ENCODE data around the gene CDHR4. TPM values are rescaled to one million over a fixed set of nuclear protein-coding genes. Genes with fewer than 3 reads are reported as not detected.

The CDHR4 gene
- total RNA-seq, 4 donors from 2014 or later = not detected

DNA sequence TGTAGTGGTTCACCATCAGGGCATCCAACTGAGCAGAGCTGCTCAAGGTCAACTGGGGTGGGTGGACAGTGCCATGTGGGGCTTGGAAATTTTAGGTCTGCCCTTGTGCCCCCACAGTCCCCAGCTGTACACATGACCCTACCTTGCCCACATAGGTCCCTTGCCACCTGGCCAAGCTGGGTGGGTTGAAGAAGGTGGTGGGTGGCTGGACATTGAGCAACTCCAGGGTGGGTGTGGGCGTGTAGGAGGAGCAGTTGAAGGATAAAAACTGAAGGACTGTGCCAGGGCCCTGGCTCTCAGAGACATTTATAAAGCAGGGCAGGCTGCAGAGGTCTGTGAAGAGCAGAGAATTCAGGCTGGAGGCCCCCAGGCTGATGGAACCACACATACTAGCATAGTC is 568 bp downstream of the CDHR4 start:
- TF ChIP-seq, protein P1, sequence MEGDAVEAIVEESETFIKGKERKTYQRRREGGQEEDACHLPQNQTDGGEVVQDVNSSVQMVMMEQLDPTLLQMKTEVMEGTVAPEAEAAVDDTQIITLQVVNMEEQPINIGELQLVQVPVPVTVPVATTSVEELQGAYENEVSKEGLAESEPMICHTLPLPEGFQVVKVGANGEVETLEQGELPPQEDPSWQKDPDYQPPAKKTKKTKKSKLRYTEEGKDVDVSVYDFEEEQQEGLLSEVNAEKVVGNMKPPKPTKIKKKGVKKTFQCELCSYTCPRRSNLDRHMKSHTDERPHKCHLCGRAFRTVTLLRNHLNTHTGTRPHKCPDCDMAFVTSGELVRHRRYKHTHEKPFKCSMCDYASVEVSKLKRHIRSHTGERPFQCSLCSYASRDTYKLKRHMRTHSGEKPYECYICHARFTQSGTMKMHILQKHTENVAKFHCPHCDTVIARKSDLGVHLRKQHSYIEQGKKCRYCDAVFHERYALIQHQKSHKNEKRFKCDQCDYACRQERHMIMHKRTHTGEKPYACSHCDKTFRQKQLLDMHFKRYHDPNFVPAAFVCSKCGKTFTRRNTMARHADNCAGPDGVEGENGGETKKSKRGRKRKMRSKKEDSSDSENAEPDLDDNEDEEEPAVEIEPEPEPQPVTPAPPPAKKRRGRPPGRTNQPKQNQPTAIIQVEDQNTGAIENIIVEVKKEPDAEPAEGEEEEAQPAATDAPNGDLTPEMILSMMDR (IDR thresholded peaks at IDR 0.05; ENCODE audit: low read depth) = no peak

DNA sequence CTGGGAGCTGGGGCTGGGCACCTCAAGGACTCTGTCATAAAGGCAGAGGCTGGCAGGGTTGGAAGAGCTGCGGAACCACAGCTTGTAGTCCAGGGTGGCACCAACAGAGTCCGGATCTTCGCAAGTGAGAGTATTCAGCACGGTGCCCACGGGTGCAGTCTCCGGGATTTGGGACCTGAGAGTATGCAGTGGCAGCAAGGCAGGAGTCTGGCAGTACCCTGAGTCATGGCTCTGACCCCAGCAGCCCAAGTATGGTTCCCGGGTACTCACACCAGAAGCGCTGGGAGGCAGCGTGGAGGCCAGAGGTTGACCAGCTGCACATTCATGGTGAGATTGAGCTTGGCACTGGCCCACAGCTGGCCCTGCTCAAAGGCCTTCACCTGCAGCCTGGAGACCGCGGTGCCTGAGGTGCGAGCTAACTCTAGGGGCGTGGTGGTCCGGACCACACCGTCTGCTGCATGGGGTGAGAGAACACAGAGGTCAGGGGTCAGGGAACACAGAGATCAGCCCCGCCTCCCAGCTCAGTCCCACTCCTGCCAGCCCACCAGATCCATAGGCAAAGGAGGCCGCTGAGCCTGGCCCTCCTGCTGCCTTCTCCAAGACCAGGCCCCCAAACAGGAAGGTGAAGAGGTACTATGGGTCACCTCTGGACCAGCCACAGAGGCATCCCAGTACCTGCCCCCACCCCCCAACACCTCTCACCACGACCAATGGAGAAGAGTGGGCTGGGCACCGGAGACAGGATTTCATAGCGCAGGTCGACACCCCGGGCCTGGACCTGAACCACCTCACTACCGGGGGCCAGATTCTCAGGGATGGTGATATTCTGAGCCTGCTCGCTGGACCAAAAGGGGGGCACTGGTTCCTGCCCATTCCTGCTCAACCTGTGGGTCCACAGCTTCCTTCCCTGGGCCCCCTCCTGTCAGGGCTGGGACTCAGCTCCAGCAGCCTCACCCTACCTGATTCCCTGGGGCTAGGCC is 4.5 kb downstream of the CDHR4 start:
- TF ChIP-seq, protein P1 (IDR thresholded peaks at IDR 0.05; ENCODE audit: low read depth) = no peak

GRCh38 chr3:49794431-49794830 is 5.2 kb downstream of the CDHR4 start:
- TF ChIP-seq, protein P1 (IDR thresholded peaks at IDR 0.05; ENCODE audit: low read depth) = no peak

GRCh38 chr3:49793486-49794085 is 6.1 kb downstream of the CDHR4 start:
- TF ChIP-seq, protein P1 (IDR thresholded peaks at IDR 0.05; ENCODE audit: low read depth) = no peak

DNA sequence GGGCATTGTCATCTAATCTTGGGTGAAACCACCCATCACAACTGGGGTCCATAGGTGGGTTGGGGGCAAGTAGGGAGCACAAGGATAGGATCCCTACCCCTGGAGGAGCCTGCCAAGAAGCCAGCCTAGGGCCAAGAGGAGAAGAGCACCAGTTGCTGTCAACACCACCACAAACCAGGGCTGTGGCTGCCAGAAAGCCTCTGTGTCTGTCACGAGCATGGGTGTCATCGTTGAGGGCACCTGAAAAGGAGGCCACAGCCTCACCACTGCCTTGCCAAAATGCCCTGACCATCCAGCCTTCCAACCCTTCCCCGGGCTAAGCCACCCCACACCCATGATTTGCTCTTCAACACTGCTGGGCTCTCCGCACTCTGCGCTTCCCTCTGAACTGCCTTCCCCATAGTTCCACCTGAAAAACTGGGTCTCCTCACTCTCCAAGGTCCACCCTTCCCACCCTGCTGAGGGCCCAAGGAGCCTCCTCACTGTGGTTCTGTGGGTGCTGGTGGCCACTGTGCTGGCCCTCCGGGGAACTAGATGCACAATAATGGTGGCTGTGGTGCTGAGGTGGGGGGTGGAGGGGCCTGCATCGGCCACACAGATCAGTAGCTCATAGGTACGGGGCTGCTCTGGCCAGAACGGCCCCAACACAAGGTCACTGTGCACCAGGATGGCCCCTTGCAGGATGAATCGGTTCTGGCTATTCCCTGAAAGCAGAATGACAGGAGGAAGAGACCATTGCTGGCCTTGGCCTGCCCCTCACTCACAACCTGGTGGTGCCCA is 7.1 kb downstream of the CDHR4 start:
- TF ChIP-seq, protein P1 (IDR thresholded peaks at IDR 0.05; ENCODE audit: low read depth) = no peak

DNA sequence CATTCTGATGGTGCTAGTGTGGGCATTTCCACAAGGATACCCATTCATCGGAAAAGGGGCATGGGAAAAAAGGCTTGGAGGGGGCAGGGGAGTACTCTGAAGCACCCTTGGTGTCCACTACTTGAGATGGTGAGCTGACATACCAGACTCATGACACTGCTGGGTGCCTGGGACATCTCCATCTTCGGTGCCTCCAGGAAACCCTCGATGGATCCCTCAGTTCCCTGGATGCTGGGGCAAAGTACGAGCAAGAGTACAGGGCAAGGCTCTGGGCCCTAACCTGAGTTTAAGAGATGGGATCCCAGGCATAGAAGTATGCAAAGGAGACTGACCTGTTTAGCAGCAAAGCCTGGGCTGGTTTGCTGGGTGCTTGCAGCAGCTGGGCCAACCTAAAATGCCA is 8.1 kb downstream of the CDHR4 start:
- TF ChIP-seq, protein P1 (IDR thresholded peaks at IDR 0.05; ENCODE audit: low read depth) = no peak

Data from subcutaneous adipose tissue (tissue), 4 donors.